Measurements from ENCODE around the gene HSD17B14.
"Not testable (repeated sequence)": the region's sequence is repeated elsewhere in the genome, so short reads cannot be mapped to it uniquely, and the experiment has no call there.

Gene HSD17B14

DNA sequence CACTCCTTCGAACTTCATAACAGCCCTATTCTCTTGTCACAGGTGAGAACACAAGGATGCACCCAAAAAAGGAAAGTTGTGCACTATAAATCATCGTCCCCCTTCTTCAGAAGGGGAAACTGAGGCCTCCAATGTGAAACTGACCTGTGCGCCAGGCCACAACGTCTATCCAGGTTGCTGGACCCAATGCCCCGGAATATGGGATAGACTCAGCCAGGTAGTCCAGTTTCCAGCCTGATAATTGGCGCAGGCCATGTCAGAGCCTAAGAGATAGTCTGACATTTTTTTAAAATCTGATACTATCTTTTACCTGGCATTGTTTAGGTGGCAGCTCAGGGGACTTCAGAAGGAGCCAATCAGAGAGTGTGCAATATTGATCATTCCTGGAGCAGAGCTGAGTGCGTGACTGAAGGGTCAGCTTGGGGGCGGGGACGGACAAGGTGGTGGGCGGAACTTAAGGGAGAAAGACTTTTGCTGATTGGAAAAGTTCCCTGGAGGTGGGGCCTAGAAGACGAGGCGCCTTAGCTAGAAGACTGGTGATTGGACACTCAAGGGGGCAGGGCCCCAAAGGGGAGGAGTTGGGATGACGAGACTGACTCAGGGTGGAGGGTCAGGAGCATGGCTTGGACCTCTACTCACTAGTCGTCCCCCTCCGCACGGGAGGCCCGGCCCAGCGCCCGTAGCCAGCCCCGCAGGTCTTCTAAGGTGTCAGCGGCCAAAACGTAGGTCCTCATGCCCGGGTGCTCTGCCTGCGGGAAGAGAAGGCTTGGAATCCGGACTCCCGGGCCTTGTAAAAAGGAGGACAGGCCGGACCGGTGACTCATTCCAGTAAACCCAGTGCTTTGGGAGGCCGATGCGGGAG lies 23.7 kb upstream of the HSD17B14 start:
- DNase-seq (ENCODE audit: insufficient read length, low spot score) = no peak
- no peak for FAIRE-seq
- TF ChIP-seq, protein P1, sequence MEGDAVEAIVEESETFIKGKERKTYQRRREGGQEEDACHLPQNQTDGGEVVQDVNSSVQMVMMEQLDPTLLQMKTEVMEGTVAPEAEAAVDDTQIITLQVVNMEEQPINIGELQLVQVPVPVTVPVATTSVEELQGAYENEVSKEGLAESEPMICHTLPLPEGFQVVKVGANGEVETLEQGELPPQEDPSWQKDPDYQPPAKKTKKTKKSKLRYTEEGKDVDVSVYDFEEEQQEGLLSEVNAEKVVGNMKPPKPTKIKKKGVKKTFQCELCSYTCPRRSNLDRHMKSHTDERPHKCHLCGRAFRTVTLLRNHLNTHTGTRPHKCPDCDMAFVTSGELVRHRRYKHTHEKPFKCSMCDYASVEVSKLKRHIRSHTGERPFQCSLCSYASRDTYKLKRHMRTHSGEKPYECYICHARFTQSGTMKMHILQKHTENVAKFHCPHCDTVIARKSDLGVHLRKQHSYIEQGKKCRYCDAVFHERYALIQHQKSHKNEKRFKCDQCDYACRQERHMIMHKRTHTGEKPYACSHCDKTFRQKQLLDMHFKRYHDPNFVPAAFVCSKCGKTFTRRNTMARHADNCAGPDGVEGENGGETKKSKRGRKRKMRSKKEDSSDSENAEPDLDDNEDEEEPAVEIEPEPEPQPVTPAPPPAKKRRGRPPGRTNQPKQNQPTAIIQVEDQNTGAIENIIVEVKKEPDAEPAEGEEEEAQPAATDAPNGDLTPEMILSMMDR (IDR thresholded peaks at IDR 0.05; ENCODE audit: insufficient read depth, missing control alignments) = no peak

DNA sequence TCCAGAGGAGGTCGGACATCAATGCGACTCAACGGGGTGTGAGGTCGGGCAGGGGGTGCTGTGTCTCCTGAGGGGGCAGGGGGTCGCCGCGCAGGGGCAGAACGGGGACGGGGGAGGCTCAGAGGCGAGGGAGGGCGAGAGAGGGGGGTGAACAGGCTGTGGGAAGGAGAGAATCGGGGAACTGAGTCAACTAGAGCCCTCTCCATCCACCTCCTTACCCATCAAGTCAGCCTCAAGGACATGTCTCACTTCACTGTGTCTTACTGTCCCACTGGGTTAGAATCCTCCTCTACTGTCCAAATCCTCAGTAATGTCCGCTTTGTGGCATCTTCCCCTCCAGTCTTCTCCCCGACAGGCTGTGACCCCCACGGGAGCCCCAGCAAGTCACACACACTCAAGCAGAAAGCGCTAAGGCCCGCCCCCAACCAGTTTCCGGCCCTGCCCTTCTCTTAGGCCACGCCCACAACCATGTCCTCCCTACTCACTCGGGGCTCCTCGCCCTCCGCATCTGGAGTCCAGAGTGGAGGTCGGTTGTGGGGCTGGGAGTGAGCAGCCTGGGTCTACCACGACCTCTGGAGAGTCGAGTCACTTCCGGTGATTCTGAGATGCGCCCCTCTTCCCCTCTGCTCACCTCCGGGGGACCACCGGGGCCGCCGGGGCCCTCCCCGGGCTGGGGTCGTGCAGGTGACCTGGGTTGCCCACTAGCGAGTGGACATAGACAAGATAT lies 22.9 kb upstream of the HSD17B14 start:
- DNase-seq (ENCODE audit: insufficient read length, low spot score) = no peak
- FAIRE-seq = no peak
- TF ChIP-seq, protein P1 (IDR thresholded peaks at IDR 0.05; ENCODE audit: insufficient read depth, missing control alignments) = no peak

DNA sequence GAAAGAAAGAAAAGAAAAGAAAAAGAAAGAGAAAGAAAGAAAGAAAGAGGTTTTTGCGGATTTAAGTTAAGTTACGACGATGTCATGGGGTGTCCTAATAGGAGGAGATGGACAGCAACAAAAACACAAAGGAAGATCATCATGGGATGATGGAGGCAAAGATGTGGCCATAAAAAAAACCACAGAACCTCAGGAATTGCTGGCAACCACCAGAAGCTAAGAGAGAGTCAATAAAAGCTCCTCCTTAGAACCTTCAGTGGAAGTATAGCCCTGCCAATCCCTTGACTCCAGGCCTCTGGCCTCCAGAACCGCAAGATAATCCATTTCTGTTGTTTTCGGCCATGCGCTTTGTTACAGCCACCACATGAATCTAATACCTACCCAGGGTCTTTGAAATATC lies 20.6 kb upstream of the HSD17B14 start:
- no peak for DNase-seq (ENCODE audit: insufficient read length, low spot score)
- TF ChIP-seq, protein P1 (IDR thresholded peaks at IDR 0.05; ENCODE audit: insufficient read depth, missing control alignments) = no peak
- no peak for FAIRE-seq

DNA sequence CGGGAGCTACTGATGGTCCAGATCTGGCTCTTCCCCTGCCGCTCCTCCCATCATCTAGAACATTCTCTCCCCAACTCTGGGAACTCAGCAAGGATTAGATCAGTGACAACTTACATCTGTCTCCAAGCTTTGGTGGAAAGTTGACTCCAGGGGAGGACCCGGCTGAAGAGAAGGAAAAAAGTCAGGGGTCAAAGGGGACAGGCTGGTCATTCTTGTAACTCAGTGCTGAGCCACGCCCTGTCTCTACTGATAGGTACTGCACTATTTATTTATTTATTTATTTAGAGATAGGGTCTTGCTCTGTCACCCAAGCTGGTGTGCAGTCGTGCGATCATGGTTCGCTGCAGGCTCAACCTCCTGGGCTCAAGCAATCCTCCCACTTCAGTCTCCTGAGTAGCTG lies 17.8 kb upstream of the HSD17B14 start:
- FAIRE-seq (no peak), DNase-seq (ENCODE audit: insufficient read length, low spot score) (no peak)
- TF ChIP-seq, protein P1 (IDR thresholded peaks at IDR 0.05; ENCODE audit: insufficient read depth, missing control alignments) = no peak

DNA sequence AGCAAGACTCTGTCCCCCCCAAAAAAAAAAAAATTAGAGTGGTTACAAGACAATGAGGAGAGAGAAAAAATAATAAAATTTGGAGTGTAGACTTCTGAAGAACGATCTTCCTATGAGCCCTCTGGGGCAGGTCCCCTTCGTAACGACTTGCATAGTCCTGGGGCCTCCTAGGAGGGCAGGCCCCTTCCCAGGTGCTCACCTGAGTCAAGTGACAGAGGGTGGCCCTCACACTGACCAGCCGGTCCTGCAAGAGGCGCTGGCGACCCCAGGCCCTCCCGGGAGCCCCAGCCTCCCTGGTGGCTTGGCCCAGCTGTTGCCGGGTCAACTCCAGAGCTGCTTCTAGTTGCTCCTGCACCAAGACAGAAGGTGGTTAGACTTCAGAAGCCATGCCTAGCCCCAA lies 17.2 kb upstream of the HSD17B14 start:
- FAIRE-seq (no peak), DNase-seq (ENCODE audit: insufficient read length, low spot score) (no peak)
- TF ChIP-seq, protein P1 (IDR thresholded peaks at IDR 0.05; ENCODE audit: insufficient read depth, missing control alignments) = no peak

DNA sequence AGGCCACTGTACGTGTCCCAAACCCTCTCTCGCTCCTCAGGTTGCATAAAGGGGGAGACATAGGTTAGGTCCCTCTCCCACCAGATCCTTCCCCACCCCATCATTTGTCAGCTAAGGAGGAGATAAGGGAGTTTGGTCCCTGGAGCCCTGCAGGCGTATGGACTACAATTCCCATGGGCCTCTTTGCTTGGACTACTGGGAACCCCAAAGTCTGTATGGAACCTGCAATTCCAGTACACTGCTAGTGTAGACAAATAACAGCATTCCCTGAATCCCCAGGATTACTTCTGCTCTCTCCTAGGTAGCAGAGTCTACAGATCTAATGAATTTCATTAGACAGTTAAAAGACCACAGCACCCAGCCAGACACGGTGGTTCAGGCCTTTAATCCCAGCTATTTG lies 16.0 kb upstream of the HSD17B14 start:
- TF ChIP-seq, protein P1 (IDR thresholded peaks at IDR 0.05; ENCODE audit: insufficient read depth, missing control alignments) = no peak
- DNase-seq (ENCODE audit: insufficient read length, low spot score) = no peak
- no peak for FAIRE-seq

DNA sequence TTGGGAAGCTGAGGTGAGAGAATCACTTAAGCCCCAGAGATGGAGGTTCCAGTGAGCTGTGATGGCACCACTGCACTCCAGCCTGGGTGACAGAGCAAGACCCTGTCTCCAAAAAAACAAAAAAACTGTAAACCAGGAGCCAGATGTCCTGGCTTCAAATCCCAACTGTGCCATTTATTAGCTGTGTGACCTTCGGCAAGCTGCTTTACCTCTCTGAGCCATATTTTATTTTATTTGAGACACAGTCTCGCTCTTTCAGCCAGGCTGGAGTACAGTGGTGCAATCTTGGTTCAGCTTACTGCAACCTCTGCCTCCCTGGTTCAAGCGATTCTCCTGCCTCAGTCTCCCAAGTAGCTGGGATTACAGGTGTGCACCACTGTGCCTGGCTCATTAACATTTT lies 10.4 kb upstream of the HSD17B14 start:
- FAIRE-seq = not testable (repeated sequence)

More for the DNA sequence above, 10.4 kb upstream of the HSD17B14 start:
- DNase-seq (ENCODE audit: insufficient read length, low spot score) = not testable (repeated sequence)
